Fibroblast of villous mesenchyme (primary cell): ENCODE results near the gene NSMCE1. TPM values are rescaled to one million over a fixed set of nuclear protein-coding genes. Genes with fewer than 3 reads are reported as not detected.

Source experiments
- DNase-seq: peaks from one replicate; pipeline ENCODE4 v3.0.0-alpha.2; 2010; ENCODE audit warnings: low read depth
- H3K4me3 ChIP-seq: 2 replicates; pipeline ENCODE4 v1.5.1; 2011; ENCODE audit warnings: low read depth, mild to moderate bottlenecking, low read length
- CTCF ChIP-seq: IDR thresholded peaks from 2 replicates; pipeline ENCODE4 v1.5.1; 2012; ENCODE audit warnings: low read depth, mild to moderate bottlenecking, low read length; ENCODE audit not compliant: insufficient read depth
- total RNA-seq: library from RNA; depleted of rRNA; stranded (reverse); fragments of >200 nt; gene quantifications from 2 replicates; pipeline ENCODE4 v1.2.3, GENCODE V29; 2012

NSMCE1 gene
- 60.2 and 69.1 TPM in 2 replicates for total RNA-seq

DNA sequence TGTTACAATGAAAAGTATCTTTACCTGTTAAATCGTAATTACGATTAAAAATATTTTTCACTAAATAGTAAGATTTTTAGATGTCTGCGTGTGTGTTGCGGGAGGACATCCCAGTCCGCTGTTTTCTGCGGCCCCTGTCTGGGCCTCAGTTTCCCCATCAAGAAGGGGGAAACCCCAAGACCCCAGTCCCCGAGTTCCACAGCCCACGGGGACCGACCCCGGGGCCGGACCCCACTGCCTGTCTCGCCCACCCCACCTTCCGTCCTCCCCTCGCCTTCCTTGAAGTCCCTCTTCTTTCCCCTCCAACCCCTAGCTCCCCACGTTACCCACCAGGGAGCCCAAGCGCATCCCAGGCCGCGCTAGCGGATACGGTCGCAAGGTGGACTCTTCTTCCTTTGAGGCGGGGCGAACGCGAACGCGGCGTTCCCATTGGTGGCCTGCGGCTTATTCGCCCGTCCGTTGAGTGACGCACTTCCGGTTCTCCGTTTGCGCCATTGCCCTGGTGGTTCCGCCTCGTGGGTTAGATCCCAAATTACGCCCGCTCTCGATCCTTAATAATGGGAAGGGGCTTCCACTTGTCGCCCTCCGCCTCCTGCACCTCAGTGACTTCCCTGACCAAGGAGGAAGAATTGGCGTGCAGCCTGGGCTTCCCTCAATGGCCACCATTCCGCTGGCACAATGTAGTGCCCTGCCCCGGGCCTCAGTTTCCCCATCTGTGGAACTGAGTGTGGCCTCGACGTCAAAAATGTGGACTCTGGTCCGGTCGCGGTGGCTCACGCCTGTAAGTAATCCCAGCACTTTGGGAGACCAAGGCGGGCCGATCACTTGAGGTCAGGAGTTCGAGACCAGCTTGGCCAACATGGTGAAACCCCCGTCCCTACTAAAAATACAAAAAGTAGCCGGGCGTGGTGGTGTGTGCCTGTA lies at the start of gene NSMCE1:
NSMCE1 (minus strand) TSS at position 397 of the 924 bp plus-strand sequence. CDS start 11,202 bp downstream, outside the sequence.
- H3K4me3 ChIP-seq, result peak within 1 kb of the TSS; percentile 84
- TF ChIP-seq CTCF, result peak; percentile 21
- DNase-seq, result peak; percentile 97

- H3K4me3 ChIP-seq, result peak overlapping the region; percentile 12
- TF ChIP-seq CTCF, result no peak
- no peak for DNase-seq
These were observed 49.3 kb upstream of the NSMCE1 start for GRCh38 chr16:27317738-27318391.

- DNase-seq, result no peak
- no peak overlapping the region for H3K4me3 ChIP-seq
- no peak for TF ChIP-seq CTCF
These were observed 48.7 kb upstream of the NSMCE1 start for GRCh38 chr16:27317320-27317719.

DNA sequence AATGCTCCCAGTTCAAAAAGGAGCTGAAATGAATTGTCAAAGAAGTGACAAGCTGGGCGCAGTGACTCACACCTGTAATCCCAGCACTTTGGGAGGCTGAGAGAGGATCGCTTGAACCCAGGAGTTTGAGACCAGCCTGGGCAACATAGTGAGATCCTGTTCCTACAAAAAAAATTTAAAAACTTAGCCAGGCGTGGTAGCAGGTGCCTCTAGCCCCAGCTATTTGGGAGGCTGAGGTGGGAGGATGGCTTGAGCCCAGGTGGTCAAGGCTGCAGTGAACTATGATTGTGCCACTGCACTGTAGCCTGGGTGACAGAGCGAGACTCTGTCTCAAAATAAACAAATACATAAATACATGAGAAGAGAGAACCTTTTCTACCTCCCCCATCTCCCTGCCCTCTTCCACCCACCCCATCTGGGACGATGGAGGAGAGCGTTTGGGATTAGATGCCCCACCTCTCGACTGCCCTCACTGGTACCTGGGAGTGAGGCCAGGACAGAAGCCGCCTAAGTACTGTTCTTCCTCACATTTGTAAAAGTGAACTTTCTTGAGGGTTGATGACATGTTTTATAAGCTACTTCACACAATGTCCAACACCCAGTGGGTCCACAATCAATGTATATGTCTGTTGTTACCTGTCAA lies 47.6 kb upstream of the NSMCE1 start:
- no peak for TF ChIP-seq CTCF
- no peak for DNase-seq
- H3K4me3 ChIP-seq, result peak overlapping the region; percentile 90

- DNase-seq, result peak; percentile 89
- H3K4me3 ChIP-seq, result peak overlapping the region; percentile 90
- TF ChIP-seq CTCF, result peak; percentile 29
These were observed 46.9 kb upstream of the NSMCE1 start for GRCh38 chr16:27315333-27316037.

- peak overlapping the region; percentile 90 for H3K4me3 ChIP-seq
- TF ChIP-seq CTCF, result no peak
- DNase-seq, result no peak
These were observed 46.4 kb upstream of the NSMCE1 start for GRCh38 chr16:27314986-27315332.
